Measurements from ENCODE around the gene TNP2. TPM values are rescaled to one million over a fixed set of nuclear protein-coding genes. Genes with fewer than 3 reads are reported as not detected.

TNP2 gene
- total and polyA plus RNA-seq, 12 donors: not detected

GRCh38 chr16:11249233-11250061 is 19.7 kb downstream of the TNP2 start:
- no peaks in the 10 kb centered on the region for H3K9me3 ChIP-seq (replicated peaks in 1 of 3)
- no peaks in the 10 kb centered on the region for H3K36me3 ChIP-seq (replicated peaks in 1 of 2)
- H3K27me3 ChIP-seq: no peaks in the 10 kb centered on the region
- intact Hi-C loops (cut with DNase I): loop anchor here (10.0 kb wide), 4 partner anchors 45 to 115 kb away; no protein-coding TSS in a partner anchor
- TF ChIP-seq, protein P1, sequence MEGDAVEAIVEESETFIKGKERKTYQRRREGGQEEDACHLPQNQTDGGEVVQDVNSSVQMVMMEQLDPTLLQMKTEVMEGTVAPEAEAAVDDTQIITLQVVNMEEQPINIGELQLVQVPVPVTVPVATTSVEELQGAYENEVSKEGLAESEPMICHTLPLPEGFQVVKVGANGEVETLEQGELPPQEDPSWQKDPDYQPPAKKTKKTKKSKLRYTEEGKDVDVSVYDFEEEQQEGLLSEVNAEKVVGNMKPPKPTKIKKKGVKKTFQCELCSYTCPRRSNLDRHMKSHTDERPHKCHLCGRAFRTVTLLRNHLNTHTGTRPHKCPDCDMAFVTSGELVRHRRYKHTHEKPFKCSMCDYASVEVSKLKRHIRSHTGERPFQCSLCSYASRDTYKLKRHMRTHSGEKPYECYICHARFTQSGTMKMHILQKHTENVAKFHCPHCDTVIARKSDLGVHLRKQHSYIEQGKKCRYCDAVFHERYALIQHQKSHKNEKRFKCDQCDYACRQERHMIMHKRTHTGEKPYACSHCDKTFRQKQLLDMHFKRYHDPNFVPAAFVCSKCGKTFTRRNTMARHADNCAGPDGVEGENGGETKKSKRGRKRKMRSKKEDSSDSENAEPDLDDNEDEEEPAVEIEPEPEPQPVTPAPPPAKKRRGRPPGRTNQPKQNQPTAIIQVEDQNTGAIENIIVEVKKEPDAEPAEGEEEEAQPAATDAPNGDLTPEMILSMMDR (IDR thresholded peaks at IDR 0.05): no peak
- no peak for TF ChIP-seq POLR2A (IDR thresholded peaks at IDR 0.05)
- H3K4me1 ChIP-seq (replicated peaks in 1 of 2): peaks cover 0 to under 1% of the 10 kb centered on the region in 2 donors
- no peak overlapping the region for H3K4me3 ChIP-seq
- 90 to 94% (median 92%) methylated on average over 40 to 63 of the region's 63 CpGs for WGBS, 4 donors
- no peak overlapping the region for H3K27ac ChIP-seq
- no peak for DNase-seq

GRCh38 chr16:11248133-11248532 is 21.0 kb downstream of the TNP2 start:
- TF ChIP-seq, protein P1 (IDR thresholded peaks at IDR 0.05): no peak
- TF ChIP-seq POLR2A (IDR thresholded peaks at IDR 0.05): no peak
- Histone ChIP-seq H3K4me1 (replicated peaks in 1 of 2) (no peaks in the 10 kb centered on the region), H3K9me3 (replicated peaks in 1 of 3) (no peaks in the 10 kb centered on the region), H3K27ac (no peak overlapping the region), H3K4me3 (no peak overlapping the region), H3K27me3 (no peaks in the 10 kb centered on the region), H3K36me3 (replicated peaks in 1 of 2) (no peaks in the 10 kb centered on the region)
- intact Hi-C loops (cut with DNase I): loop anchor here in 1 of 2 donors (10.0 kb wide), 2 partner anchors 47 to 83 kb away; no protein-coding TSS in a partner anchor
- WGBS, 4 donors: 92 to 97% (median 95%) methylated on average over 8 of the region's 8 CpGs
- DNase-seq: no peak

- Histone ChIP-seq H3K4me1 (replicated peaks in 1 of 2) (no peaks in the 10 kb centered on the region), H3K9me3 (replicated peaks in 1 of 3) (no peaks in the 10 kb centered on the region), H3K36me3 (replicated peaks in 1 of 2) (no peaks in the 10 kb centered on the region), H3K4me3 (no peak overlapping the region), H3K27ac (no peak overlapping the region), H3K27me3 (no peaks in the 10 kb centered on the region)
- no peak for TF ChIP-seq POLR2A (IDR thresholded peaks at IDR 0.05)
- TF ChIP-seq, protein P1 (IDR thresholded peaks at IDR 0.05): no peak
- intact Hi-C loops (cut with DNase I): loop anchor here in 1 of 2 donors (10.0 kb wide), 2 partner anchors 49 to 81 kb away; no protein-coding TSS in a partner anchor
- no peak for DNase-seq
Observed at GRCh38 chr16:11245988-11246387, 23.1 kb downstream of the TNP2 start.

- no peak overlapping the region for H3K27ac ChIP-seq
- DNase-seq: no peak
- H3K9me3 ChIP-seq (replicated peaks in 1 of 3): no peaks in the 10 kb centered on the region
- H3K4me3 ChIP-seq: no peak overlapping the region
- WGBS, 4 donors: 87 to 93% (median 89%) methylated on average over 5 of the region's 5 CpGs
- H3K27me3 ChIP-seq: no peaks in the 10 kb centered on the region
- TF ChIP-seq POLR2A (IDR thresholded peaks at IDR 0.05): no peak
- TF ChIP-seq, protein P1 (IDR thresholded peaks at IDR 0.05): no peak
- intact Hi-C loops (cut with DNase I): loop anchor here in 1 of 2 donors (10.0 kb wide), 2 partner anchors 50 to 80 kb away; no protein-coding TSS in a partner anchor
- no peaks in the 10 kb centered on the region for H3K36me3 ChIP-seq (replicated peaks in 1 of 2)
- no peaks in the 10 kb centered on the region for H3K4me1 ChIP-seq (replicated peaks in 1 of 2)
Observed at GRCh38 chr16:11245222-11245737, 23.8 kb downstream of the TNP2 start.
